NCI-H2081 (cell line): ENCODE data around the gene TNFSF13B.

Source experiments
- DNase-seq, 2 experiments: peaks; one replicate each; lab custom pipeline; 2025; lab: John Stamatoyannopoulos, UW

Gene TNFSF13B

GRCh38 chr13:108350579-108350978, 81.1 kb downstream of the TNFSF13B start:
- DNase-seq: no peak

- DNase-seq: no peak
Observed at GRCh38 chr13:108352599-108352998, 83.1 kb downstream of the TNFSF13B start.

DNA sequence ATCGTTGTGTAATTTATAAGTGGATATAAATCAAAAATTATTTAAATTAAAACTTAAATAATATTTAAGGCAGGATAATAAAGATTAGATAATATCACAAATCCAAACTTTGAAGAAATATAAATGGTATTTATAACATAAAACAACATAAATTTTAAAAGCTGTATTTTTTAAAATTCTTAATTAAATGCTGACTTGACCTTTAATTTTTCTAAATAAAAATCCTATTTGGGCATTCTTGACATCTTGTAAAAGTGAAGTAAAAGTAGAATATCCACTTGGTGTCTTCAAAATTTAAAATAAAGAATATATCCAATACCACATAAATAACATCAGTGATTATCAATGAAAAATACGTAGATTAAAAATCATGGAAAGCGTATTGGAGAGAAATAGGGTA, 87.7 kb downstream of the TNFSF13B start:
- no peak for DNase-seq
